NCI-H748 (cell line): Measurements from ENCODE around the gene CHCHD10.

ENCODE experiments used
- DNase-seq: peaks from one replicate; lab custom pipeline; 2025; ENCODE audit not compliant: unreplicated experiment; lab: John Stamatoyannopoulos, UW

The CHCHD10 gene

GRCh38 chr22:23787910-23788309 is 20.1 kb upstream of the CHCHD10 start:
- no peak for DNase-seq

DNA sequence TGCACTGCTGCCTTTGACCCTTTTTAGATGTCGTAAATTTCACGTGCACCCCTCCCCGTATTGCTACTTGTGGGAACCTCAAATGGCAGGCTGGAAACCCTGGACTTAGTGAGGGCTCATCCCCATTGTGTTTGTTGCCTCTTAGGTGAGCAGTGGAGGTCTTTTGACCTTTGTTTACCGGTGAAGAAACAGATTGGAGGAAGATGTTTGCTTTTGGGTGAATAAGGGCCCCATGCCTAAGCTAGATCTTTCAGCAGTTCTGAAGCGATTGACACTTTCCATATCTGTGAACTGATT is 19.8 kb upstream of the CHCHD10 start:
- no peak for DNase-seq

DNA sequence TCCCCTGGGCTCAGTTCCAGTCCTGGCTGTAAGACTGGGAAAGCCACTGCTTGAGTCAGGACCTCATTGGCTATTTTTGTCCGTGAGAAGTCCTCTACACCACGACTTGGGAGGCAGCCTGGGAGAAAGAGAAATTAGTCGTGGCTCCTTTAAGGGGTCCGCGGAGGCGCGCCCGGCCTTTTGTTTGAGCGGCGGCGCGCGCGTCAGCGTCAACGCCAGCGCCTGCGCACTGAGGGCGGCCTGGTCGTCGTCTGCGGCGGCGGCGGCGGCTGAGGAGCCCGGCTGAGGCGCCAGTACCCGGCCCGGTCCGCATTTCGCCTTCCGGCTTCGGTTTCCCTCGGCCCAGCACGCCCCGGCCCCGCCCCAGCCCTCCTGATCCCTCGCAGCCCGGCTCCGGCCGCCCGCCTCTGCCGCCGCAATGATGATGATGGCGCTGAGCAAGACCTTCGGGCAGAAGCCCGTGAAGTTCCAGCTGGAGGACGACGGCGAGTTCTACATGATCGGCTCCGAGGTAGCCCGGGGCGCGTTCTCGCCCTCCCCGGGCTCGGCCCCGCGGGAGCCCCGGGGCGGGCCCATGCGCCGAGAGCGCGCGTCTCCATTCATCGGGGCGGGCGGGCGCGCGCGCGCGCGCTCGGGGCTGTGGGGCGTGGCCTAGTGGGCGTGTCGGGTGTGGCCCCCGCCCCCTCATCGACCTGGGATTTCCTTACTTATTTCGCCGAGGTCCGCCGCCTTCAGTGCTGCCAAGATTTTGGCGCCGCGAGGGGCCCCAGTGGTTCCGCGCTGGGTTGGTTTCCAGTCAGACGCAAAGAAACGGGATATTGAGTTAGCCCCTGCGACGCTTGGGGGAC is 19.2 kb upstream of the CHCHD10 start, which contains the start of gene SMARCB1:
TSS of gene SMARCB1 (plus strand) at position 215 of the 848 bp plus-strand sequence. CDS start at position 419, 204 bp downstream.
- DNase-seq, result peak; percentile 87

- no peak for DNase-seq
Observed at GRCh38 chr22:23786261-23786710, 18.5 kb upstream of the CHCHD10 start.

DNA sequence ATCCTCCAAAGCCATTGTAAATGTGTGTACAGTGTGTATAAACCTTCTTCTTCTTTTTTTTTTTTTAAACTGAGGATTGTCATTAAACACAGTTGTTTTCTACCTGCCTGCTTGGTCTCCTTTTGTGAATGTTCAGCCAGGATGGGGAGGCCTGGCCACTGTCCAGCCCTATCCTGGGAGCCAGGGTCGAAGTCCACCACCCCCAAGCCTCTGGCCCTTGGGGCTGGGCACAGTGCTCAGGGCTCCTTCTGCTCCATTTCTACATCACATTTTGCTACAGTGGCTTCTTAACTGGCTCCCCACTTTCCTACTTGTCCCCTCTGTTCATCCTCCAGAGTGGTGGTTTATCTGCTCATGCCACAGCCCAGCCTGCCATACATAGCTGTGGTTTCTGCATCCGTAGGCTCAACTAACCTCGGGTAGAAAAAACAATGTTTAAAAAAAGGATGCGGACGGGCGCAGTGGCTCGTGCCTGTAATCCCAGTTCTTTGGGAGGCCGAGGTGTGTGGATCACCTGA is 16.5 kb upstream of the CHCHD10 start:
- no peak for DNase-seq

- DNase-seq, result no peak
Observed at GRCh38 chr22:23783265-23784150, 15.7 kb upstream of the CHCHD10 start.

- DNase-seq, result no peak
Observed at GRCh38 chr22:23782703-23783102, 14.9 kb upstream of the CHCHD10 start.

GRCh38 chr22:23782252-23782651 is 14.5 kb upstream of the CHCHD10 start:
- DNase-seq, result no peak

DNA sequence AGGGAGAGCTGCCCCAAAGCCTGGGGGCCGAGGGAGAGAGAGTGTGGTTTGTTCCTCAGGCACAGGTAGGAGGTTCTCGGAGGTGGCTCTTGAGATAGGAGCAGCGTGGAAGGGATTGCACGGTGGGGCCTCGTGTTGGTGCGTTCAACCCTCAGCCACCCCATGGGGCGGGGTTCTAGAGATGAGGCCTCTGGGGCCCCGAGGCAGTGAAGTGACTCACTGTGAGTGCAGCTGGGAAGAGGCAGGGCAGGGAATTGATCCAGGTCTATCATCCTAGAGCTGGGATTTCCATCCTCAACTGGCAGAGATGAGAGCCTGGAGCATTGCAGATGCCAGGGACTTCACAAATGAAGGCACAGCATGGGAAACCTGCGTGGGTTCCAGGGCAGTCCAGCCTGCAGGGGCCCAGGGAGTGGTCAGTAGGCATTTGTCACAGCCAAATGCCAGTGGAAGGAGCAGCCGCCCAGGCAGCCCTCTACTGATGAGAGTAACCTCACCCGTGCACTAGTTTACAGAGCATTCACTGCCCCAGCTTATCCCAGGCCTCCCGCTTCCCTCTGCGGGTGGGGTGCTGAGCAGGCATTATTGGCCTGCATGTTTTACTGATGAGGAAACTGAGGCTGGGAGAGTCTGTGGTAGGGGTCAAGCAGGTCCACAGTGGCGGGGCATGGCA is 13.9 kb upstream of the CHCHD10 start:
- no peak for DNase-seq

GRCh38 chr22:23781065-23781464 is 13.3 kb upstream of the CHCHD10 start:
- DNase-seq, result no peak

GRCh38 chr22:23780146-23780748 is 12.5 kb upstream of the CHCHD10 start:
- no peak for DNase-seq

- no peak for DNase-seq
Observed at GRCh38 chr22:23779731-23780130, 12.0 kb upstream of the CHCHD10 start.

GRCh38 chr22:23779083-23779482 is 11.3 kb upstream of the CHCHD10 start:
- no peak for DNase-seq

DNA sequence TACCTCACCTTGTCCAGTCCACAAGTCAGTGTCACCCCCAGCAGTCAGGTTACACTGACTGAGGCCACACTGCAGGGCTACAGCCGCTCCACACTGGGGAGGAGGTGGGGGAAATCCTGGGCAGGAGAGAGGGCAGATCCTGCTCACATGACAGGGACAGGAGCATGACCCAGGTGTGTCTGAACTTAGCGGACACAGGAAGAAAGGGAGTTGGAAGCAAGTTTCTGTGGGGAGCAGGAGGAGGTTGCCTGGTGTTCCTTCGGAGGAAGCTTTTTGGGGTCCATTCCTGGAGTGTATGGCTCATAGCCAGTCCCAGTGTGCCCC is 10.8 kb upstream of the CHCHD10 start:
- DNase-seq, result no peak

GRCh38 chr22:23777776-23778576 is 10.2 kb upstream of the CHCHD10 start:
- DNase-seq, result no peak

DNA sequence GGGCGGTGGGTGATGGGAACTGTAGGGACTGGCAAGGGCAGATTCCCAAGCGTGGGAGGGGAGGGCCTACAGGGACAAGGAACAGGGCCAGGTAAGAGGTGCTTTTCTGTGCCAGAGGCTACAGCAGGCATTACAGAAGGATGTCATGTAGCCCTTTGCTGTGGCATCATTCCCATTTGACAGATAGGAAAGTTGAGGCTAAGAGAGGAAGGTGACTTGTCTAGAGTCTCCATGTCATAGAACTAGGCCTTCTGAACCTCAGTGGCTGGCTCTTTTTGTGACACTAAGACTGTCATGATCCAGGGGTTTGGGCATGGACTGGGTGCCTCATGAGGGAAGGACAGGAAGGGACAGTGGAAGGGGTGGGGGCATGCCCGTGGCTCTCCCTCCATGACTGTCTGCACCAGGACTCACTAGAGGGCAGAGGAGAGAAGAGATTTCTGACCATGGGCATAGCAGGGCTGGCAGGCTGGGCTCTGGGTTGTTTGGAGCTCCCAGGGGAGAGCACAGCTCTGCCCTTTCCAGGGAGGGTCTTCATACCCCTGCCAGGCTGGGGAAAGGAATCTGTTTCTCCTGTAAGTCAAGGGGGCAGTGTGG is 8.1 kb upstream of the CHCHD10 start:
- no peak for DNase-seq

DNA sequence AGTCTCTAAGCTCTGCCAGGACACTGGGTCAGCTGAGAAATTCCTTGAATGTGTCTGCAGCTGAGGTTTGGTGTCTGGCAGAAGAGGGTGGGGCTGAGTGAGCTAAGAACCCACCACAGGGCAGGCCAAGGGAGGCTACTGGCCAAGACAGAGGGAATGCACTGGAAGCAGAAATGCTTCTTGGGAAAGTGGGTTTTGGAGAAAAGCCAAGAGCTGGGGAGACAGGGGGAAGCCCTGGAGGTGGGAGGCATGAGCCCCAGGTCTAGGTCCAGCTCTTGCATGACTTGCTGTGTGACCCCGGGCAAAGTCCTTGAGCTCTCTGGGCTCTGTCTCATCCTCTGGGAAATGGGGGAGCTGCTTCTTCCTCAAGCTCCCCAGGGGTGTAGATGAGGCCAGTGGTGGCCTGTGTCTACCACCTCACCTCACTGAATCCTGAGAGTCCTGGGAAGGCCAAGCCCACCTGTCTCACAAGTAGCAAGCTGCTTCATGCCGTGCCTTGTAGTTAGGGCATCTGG is 7.2 kb upstream of the CHCHD10 start:
- DNase-seq, result no peak

GRCh38 chr22:23774114-23774921 is 6.5 kb upstream of the CHCHD10 start:
- no peak for DNase-seq
